HepG2 (cell line): ENCODE measurements around the gene HLA-DOA. TPM values are rescaled to one million over a fixed set of nuclear protein-coding genes. Genes with fewer than 3 reads are reported as not detected.

ENCODE experiments used
- DZIP1 ChIP-seq: sonication (generic); formaldehyde crosslinking; IDR thresholded peaks from 2 replicates; pipeline ENCODE4 v1.5.0; 2020; ENCODE audit warnings: mild to moderate bottlenecking, missing genetic modification reagents
- GLMP ChIP-seq: sonication (generic); formaldehyde crosslinking; IDR thresholded peaks from 2 replicates; pipeline ENCODE4 v1.9.0; 2021; ENCODE audit warnings: missing genetic modification reagents, mild to moderate bottlenecking, borderline replicate concordance
- HIVEP1 ChIP-seq: sonication (generic); formaldehyde crosslinking; IDR thresholded peaks from 2 replicates; pipeline ENCODE4 v1.4.0; 2020; ENCODE audit warnings: mild to moderate bottlenecking, missing genetic modification reagents
- NR0B2 ChIP-seq: sonication (generic); formaldehyde crosslinking; IDR thresholded peaks from 2 replicates; pipeline ENCODE4 v1.4.0; 2020; ENCODE audit warnings: mild to moderate bottlenecking, missing genetic modification reagents
- SMARCC2 ChIP-seq: fragments of 450-650 bp; IDR thresholded peaks from 2 replicates; pipeline ENCODE4 v1.6.1; 2017; ENCODE audit warnings: antibody characterized with exemption, mild to moderate bottlenecking
- THAP9 ChIP-seq: sonication (generic); formaldehyde crosslinking; IDR thresholded peaks from 2 replicates; pipeline ENCODE4; 2020; ENCODE audit warnings: missing genetic modification reagents, mild to moderate bottlenecking, borderline replicate concordance
- ZBTB38 ChIP-seq: sonication (generic); formaldehyde crosslinking; IDR thresholded peaks from 2 replicates; pipeline ENCODE4 v1.5.1; 2020; ENCODE audit warnings: mild to moderate bottlenecking, missing genetic modification reagents
- ZFP1 ChIP-seq: IDR thresholded peaks from 2 replicates; pipeline ENCODE4 v1.6.1; 2016
- ZNF17 ChIP-seq: sonication (generic); formaldehyde crosslinking; IDR thresholded peaks from 2 replicates; pipeline ENCODE4 v1.5.0; 2020; ENCODE audit warnings: mild to moderate bottlenecking, missing genetic modification reagents
- ZNF274 ChIP-seq: sonication (generic); formaldehyde crosslinking; IDR thresholded peaks from 2 replicates; pipeline ENCODE4 v1.5.1; 2020; ENCODE audit warnings: mild to moderate bottlenecking, missing genetic modification reagents
- ZNF34 ChIP-seq: sonication (generic); formaldehyde crosslinking; IDR thresholded peaks from 2 replicates; pipeline ENCODE4 v1.4.0; 2020; ENCODE audit warnings: mild to moderate bottlenecking, missing genetic modification reagents, borderline replicate concordance
- ZNF354B ChIP-seq: sonication (generic); formaldehyde crosslinking; IDR thresholded peaks from 2 replicates; pipeline ENCODE4 v1.8.0; 2022; ENCODE audit warnings: mild to moderate bottlenecking, missing genetic modification reagents
- ZNF766 ChIP-seq: sonication (generic); formaldehyde crosslinking; IDR thresholded peaks from 2 replicates; pipeline ENCODE4 v1.5.0; 2020; ENCODE audit warnings: missing genetic modification reagents, borderline replicate concordance
- ZNF768 ChIP-seq: sonication (generic); formaldehyde crosslinking; IDR thresholded peaks from 2 replicates; pipeline ENCODE4 v1.4.0; 2020; ENCODE audit warnings: missing genetic modification reagents
- ZNF770 ChIP-seq: sonication (generic); formaldehyde crosslinking; IDR thresholded peaks from 2 replicates; pipeline ENCODE4 v1.5.0; 2020; ENCODE audit warnings: mild to moderate bottlenecking, missing genetic modification reagents
- ZNF777 ChIP-seq: sonication (generic); formaldehyde crosslinking; IDR thresholded peaks from 2 replicates; pipeline ENCODE4 v1.4.0; 2020; ENCODE audit warnings: missing genetic modification reagents
- ZNF782 ChIP-seq: sonication (generic); formaldehyde crosslinking; IDR thresholded peaks from 2 replicates; pipeline ENCODE4 v1.4.0; 2020; ENCODE audit warnings: missing genetic modification reagents, mild to moderate bottlenecking, borderline replicate concordance
- polyA plus RNA-seq, 8 experiments: library from polyadenylated mRNA; depleted of rRNA in 3 of 8; stranded (reverse) in 7 of 8; unstranded in 1 of 8; fragments of >200 nt; fragmentation: Illumina TruSeq in 4 of 8; extraction: Trizol in 4 of 8; gene quantifications; 2 replicates each; pipeline versions ENCODE4 v1.2.1 to v1.2.3, GENCODE V29; 2011 to 2016; ENCODE audit warnings: low read depth in 4 of 8, missing spikeins in 1 of 8, mixed read lengths in 1 of 8; ENCODE audit not compliant: insufficient read depth in 1 of 8
- total RNA-seq, 5 experiments: library from RNA; depleted of rRNA; stranded (reverse); fragments of >200 nt; fragmentation: Illumina TruSeq; extraction: Trizol; gene quantifications; 2 replicates each; pipeline ENCODE4 v1.2.3, GENCODE V29; 2016; ENCODE audit warnings: low read depth in 1 of 5

The HLA-DOA gene
- total and polyA plus RNA-seq, 2 of the 13 experiments (the other 11 are each of a cell fraction or from before 2014, with no cell fraction given): 0.03 to 0.09 TPM

GRCh38 chr6:32972353-32973143 lies 36.8 kb downstream of the HLA-DOA start (continued):
- no peak for TF ChIP-seq NR0B2 (CRISPR knock-in tag)
- peak; percentile 65; the same call in 1 of the 2 replicates for TF ChIP-seq DZIP1 (CRISPR knock-in tag)
- no peak; the same call in 1 of the 2 replicates for TF ChIP-seq ZNF274 (CRISPR knock-in tag)
- peak; percentile 63; the same call in 1 of the 2 replicates for TF ChIP-seq ZNF768 (CRISPR knock-in tag)
- 0 out of 2 replicates have a peak, but pooled peaks have one; percentile 70 for TF ChIP-seq THAP9 (CRISPR knock-in tag)
- TF ChIP-seq ZNF354B (CRISPR knock-in tag): peak; percentile 75; the same call in 1 of the 2 replicates
- no peak for TF ChIP-seq ZFP1
- no peak for TF ChIP-seq ZNF17
- peak; percentile 58; the same call in 1 of the 2 replicates for TF ChIP-seq ZNF777 (CRISPR knock-in tag)
- TF ChIP-seq ZNF770 (CRISPR knock-in tag): no peak
- no peak for TF ChIP-seq ZNF766 (CRISPR knock-in tag)
- TF ChIP-seq ZNF34: no peak
- TF ChIP-seq ZBTB38: peak; percentile 47; the same call in 1 of the 2 replicates
- TF ChIP-seq GLMP (CRISPR knock-in tag): no peak
- no peak for TF ChIP-seq ZNF782 (CRISPR knock-in tag)
- peak; percentile 14 for TF ChIP-seq HIVEP1 (CRISPR knock-in tag)
- no peak for TF ChIP-seq SMARCC2
